Sigmoid colon (tissue), 7 donors: Measurements from ENCODE around the gene EIF4A3. TPM values are rescaled to one million over a fixed set of nuclear protein-coding genes. Genes with fewer than 3 reads are reported as not detected.

ENCODE experiments used
- DNase-seq: peaks from one replicate; pipeline ENCODE4 v3.0.0-alpha.2; 2019
- H3K27ac ChIP-seq, 4 donors: fragments of 200-600 bp; sonication (generic); one replicate each; pipeline ENCODE4 v1.5.1; 2016 to 2019; ENCODE audit warnings: mild to moderate bottlenecking in 1 of 4
- H3K27me3 ChIP-seq, 3 donors: fragments of 200-600 bp; sonication (generic); one replicate each; pipeline ENCODE4 v1.5.1; 2019; ENCODE audit warnings: mild to moderate bottlenecking in 1 of 3
- H3K36me3 ChIP-seq, 4 donors: fragments of 200-600 bp; sonication (generic); one replicate each; pipeline ENCODE4 v1.5.1; 2016 to 2019
- H3K4me1 ChIP-seq, 4 donors: fragments of 200-600 bp; sonication (generic); one replicate each; pipeline ENCODE4 v1.5.1; 2017 to 2019
- H3K4me3 ChIP-seq, 4 donors: fragments of 200-600 bp; sonication (generic); one replicate each; pipeline ENCODE4 v1.5.1; 2017 to 2019; ENCODE audit warnings: mild to moderate bottlenecking in 2 of 4, moderate library complexity in 1 of 4
- H3K9me3 ChIP-seq, 4 donors: fragments of 200-600 bp in 3 of 4; sonication (generic) in 3 of 4; one replicate each; pipeline versions ENCODE4 v1.5.1 to v1.6.1; 2013 to 2019
- EP300 ChIP-seq, 4 donors: sonication (generic); formaldehyde crosslinking; IDR thresholded peaks; one replicate each; pipeline ENCODE4 v1.6.1; 2017; ENCODE audit warnings: antibody characterized with exemption in 4 of 4
- POLR2A ChIP-seq, 2 donors: fragments of 450-650 bp; IDR thresholded peaks; one replicate each; pipeline ENCODE4 v1.6.1; 2016; ENCODE audit warnings: antibody characterized with exemption in 2 of 2, mild to moderate bottlenecking in 2 of 2, moderate library complexity in 2 of 2
- POLR2AphosphoS5 ChIP-seq, 4 donors: sonication (generic); formaldehyde crosslinking; IDR thresholded peaks; one replicate each; pipeline ENCODE4 v1.6.1; 2017; ENCODE audit warnings: antibody characterized with exemption in 4 of 4
- WGBS, 2 donors: extraction: QIAGEN DNeasy Blood & Tissue Kit; methylation state at CpG; one replicate each; pipeline ENCODE4 v1.1.7; 2013; 5-methylcytosine and 5-hydroxymethylcytosine counted together
- intact Hi-C: fragments of 100-400 bp; cut with DNase I; formaldehyde crosslinking; loops from one replicate; pipeline ENCODE4 v1.15.1; 2023
- polyA plus RNA-seq, 3 donors: library from polyadenylated mRNA; stranded (reverse); fragments of 200-250 nt; gene quantifications; one replicate each; pipeline ENCODE4 v1.2.3, GENCODE V29; 2013
- total RNA-seq, 4 donors: library from RNA; depleted of rRNA; stranded (reverse); fragments of >200 nt; gene quantifications; one replicate each; pipeline ENCODE4 v1.1.0, GENCODE V29; 2016
- TF ChIP-seq, protein P1 (sequence below), 4 experiments: fragments of 450-650 bp in 3 of 4; fragments of 200-600 bp in 1 of 4; IDR thresholded peaks; one replicate each; pipeline ENCODE4 v1.5.1; 2016 to 2019; ENCODE audit warnings: antibody characterized with exemption in 4 of 4, mild to moderate bottlenecking in 3 of 4, moderate library complexity in 2 of 4
- donor health status: healthy with polysubstance abuse.
- donor health status: Bipolar disorder and iron deficiency.
- donor health status: healthy.

EIF4A3 gene
- total and polyA plus RNA-seq, 7 donors = 26.6 to 97.1 (median 45.1) TPM

DNA sequence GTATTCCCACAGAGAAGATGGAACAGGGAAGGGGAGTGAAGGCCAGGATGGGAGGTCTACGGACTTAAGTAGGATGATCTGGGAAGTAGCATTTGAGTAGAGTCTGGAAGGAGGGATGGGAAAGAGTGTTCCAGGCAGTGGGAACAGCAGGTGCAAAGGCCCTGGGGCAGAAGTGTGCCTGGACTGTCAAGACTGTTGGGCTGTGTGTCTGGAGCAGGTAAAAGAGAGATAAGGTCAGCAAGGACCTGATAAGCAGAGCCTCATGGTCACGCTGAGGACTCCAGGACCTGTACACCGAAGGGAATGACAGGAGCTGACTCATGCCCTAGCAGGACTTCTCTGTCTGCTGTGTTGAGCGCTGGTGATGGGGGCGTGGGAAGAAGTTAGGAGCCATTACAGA lies 22.2 kb upstream of the EIF4A3 start:
- no peak for DNase-seq
- Histone ChIP-seq H3K4me3 (no peak overlapping the region), H3K27ac (no peak overlapping the region), H3K27me3 (peaks cover 0 to 3% (median 0%) of the 10 kb centered on the region in 3 donors), H3K9me3 (no peaks in the 10 kb centered on the region), H3K36me3 (no peaks in the 10 kb centered on the region), H3K4me1 (no peaks in the 10 kb centered on the region)
- TF ChIP-seq, protein P1, sequence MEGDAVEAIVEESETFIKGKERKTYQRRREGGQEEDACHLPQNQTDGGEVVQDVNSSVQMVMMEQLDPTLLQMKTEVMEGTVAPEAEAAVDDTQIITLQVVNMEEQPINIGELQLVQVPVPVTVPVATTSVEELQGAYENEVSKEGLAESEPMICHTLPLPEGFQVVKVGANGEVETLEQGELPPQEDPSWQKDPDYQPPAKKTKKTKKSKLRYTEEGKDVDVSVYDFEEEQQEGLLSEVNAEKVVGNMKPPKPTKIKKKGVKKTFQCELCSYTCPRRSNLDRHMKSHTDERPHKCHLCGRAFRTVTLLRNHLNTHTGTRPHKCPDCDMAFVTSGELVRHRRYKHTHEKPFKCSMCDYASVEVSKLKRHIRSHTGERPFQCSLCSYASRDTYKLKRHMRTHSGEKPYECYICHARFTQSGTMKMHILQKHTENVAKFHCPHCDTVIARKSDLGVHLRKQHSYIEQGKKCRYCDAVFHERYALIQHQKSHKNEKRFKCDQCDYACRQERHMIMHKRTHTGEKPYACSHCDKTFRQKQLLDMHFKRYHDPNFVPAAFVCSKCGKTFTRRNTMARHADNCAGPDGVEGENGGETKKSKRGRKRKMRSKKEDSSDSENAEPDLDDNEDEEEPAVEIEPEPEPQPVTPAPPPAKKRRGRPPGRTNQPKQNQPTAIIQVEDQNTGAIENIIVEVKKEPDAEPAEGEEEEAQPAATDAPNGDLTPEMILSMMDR (IDR thresholded peaks at IDR 0.05) = no peak
- TF ChIP-seq POLR2A (IDR thresholded peaks at IDR 0.05) (no peak), EP300 (IDR thresholded peaks at IDR 0.05) (no peak), POLR2AphosphoS5 (IDR thresholded peaks at IDR 0.05) (no peak)
- intact Hi-C loops = no loop called here
- 94 to 95% methylated on average over 5 of the region's 5 CpGs for WGBS, 2 donors

DNA sequence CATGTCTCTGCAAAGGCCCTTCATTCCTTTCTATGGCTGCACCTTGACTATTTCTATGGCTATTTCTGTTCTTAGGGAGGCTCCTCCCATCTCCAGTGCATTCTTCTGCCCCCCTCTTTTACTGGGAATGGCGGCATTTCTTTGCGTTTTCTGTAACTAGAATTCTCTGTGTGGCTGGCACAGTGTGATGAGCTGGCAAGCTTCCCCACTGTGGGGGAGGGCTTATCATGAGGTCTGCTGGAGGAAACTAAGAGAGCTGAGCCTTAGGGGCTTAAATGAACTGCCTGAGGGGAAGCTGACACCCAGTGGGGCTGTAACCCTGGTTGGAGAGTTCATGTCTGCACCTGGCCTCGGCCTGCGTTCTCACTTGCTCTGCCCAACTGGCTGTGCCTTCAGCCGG lies 21.4 kb upstream of the EIF4A3 start:
- Histone ChIP-seq H3K27ac (no peak overlapping the region), H3K27me3 (peaks cover 0 to 3% (median 0%) of the 10 kb centered on the region in 3 donors), H3K4me1 (no peaks in the 10 kb centered on the region), H3K9me3 (no peaks in the 10 kb centered on the region), H3K4me3 (no peak overlapping the region), H3K36me3 (no peaks in the 10 kb centered on the region)
- TF ChIP-seq POLR2AphosphoS5 (IDR thresholded peaks at IDR 0.05) (no peak), EP300 (IDR thresholded peaks at IDR 0.05) (no peak), POLR2A (IDR thresholded peaks at IDR 0.05) (no peak)
- TF ChIP-seq, protein P1 (IDR thresholded peaks at IDR 0.05) = no peak
- WGBS, 2 donors = 85 to 91% methylated on average over 5 of the region's 5 CpGs
- no peak for DNase-seq
- intact Hi-C loops = no loop called here

DNA sequence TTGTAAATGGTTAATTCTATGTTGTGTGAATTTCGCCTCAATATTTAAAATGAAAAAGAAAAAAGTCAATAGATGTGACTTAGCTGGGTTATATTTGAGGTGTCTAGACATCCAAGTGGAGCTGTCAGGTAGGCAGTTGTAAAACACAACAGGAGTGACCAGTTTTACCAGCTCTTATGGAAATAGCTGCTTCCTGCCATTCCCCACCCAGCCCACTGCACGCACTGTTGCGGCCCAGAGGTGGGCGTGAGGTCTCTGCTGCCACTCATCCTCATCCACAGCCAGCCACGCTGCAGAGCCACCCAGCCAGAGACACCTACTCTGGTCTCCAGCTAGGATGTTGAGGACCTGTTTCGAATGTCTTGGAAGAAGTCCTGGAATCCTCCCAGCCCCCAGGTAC lies 19.5 kb upstream of the EIF4A3 start:
- no peak overlapping the region for H3K27ac ChIP-seq
- H3K27me3 ChIP-seq = peaks cover 0 to 3% (median 0%) of the 10 kb centered on the region in 3 donors
- no peaks in the 10 kb centered on the region for H3K9me3 ChIP-seq
- no peaks in the 10 kb centered on the region for H3K4me1 ChIP-seq
- no peak for DNase-seq
- intact Hi-C loops = no loop called here
- no peaks in the 10 kb centered on the region for H3K36me3 ChIP-seq
- 43 to 71% methylated on average over 6 of the region's 6 CpGs for WGBS, 2 donors
- no peak for TF ChIP-seq POLR2A (IDR thresholded peaks at IDR 0.05)
- TF ChIP-seq, protein P1 (IDR thresholded peaks at IDR 0.05) = no peak
- no peak for TF ChIP-seq EP300 (IDR thresholded peaks at IDR 0.05)
- no peak for TF ChIP-seq POLR2AphosphoS5 (IDR thresholded peaks at IDR 0.05)
- H3K4me3 ChIP-seq = no peak overlapping the region

DNA sequence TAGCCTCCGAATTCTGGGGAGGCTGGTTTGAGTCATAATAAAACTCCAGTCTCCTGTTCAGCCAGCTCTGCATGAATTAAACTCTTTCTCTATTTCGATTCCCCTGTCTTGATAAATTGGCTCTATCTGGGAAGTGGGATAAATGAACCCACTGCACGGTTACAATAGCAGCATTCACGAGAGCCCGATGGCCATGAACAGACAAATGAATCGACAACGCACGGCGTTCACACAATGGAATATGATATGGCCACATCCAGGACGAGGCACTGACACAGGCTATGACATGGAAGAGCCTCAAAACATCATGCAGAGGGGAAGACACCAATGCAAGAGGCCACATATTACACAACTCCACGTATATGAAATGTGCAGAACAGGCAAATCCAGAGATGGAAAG lies 17.3 kb upstream of the EIF4A3 start:
- peaks cover 0 to 8% (median 0%) of the 10 kb centered on the region in 3 donors for H3K27me3 ChIP-seq
- no peak overlapping the region for H3K4me3 ChIP-seq
- 81 to 89% methylated on average over 11 of the region's 11 CpGs for WGBS, 2 donors
- intact Hi-C loops = no loop called here
- no peaks in the 10 kb centered on the region for H3K9me3 ChIP-seq
- TF ChIP-seq POLR2A (IDR thresholded peaks at IDR 0.05) = no peak
- TF ChIP-seq POLR2AphosphoS5 (IDR thresholded peaks at IDR 0.05) = no peak
- TF ChIP-seq, protein P1 (IDR thresholded peaks at IDR 0.05) = no peak
- TF ChIP-seq EP300 (IDR thresholded peaks at IDR 0.05) = no peak
- H3K27ac ChIP-seq = no peak overlapping the region
- DNase-seq = no peak
- H3K36me3 ChIP-seq = no peaks in the 10 kb centered on the region
- no peaks in the 10 kb centered on the region for H3K4me1 ChIP-seq

DNA sequence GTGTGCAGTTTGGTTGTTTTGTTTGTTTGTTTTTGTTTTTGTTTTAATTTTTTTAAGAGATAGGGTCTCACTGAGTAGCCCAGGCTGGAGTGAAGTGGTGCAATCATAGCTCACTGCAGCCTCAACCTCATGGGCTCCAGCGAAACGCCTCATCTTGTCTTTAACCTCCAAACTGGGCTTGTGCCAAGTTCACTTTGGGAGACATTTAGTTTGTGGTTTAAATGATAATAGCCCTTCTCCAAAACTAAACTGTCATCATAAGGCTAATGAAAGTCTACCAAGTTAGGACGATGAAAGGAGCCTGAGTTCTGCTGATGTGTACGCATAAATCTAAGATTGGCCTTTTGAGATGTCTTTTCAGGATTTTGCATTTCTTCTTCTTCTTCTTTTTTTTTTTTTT lies 16.4 kb upstream of the EIF4A3 start:
- Histone ChIP-seq H3K27ac (no peak overlapping the region), H3K4me1 (no peaks in the 10 kb centered on the region), H3K9me3 (no peaks in the 10 kb centered on the region), H3K27me3 (peaks cover 0 to 8% (median 0%) of the 10 kb centered on the region in 3 donors), H3K4me3 (no peak overlapping the region), H3K36me3 (no peaks in the 10 kb centered on the region)
- intact Hi-C loops = no loop called here
- TF ChIP-seq POLR2A (IDR thresholded peaks at IDR 0.05) = no peak
- TF ChIP-seq EP300 (IDR thresholded peaks at IDR 0.05) = no peak
- TF ChIP-seq, protein P1 (IDR thresholded peaks at IDR 0.05) = no peak
- TF ChIP-seq POLR2AphosphoS5 (IDR thresholded peaks at IDR 0.05) = no peak
- 82 to 87% methylated on average over 4 of the region's 4 CpGs for WGBS, 2 donors
- no peak for DNase-seq
